Stimulated activated CD8-positive, alpha-beta memory T cell treated with anti-CD3 and anti-CD28 coated beads, Interleukin-7, amount 100 ng/mL, for 24 hours (primary cell): ENCODE results near the gene RRBP1.
"Not testable (repeated sequence)": the region's sequence is repeated elsewhere in the genome, so short reads cannot be mapped to it uniquely, and the experiment has no call there.

Experiments
- DNase-seq: peaks from one replicate; pipeline ENCODE4 v3.0.0-alpha.2; 2020; ENCODE audit warnings: low read depth

The RRBP1 gene

GRCh38 chr20:17661121-17661744, 20.8 kb downstream of the RRBP1 start:
- DNase-seq: no peak

GRCh38 chr20:17660667-17661066, 21.4 kb downstream of the RRBP1 start:
- no peak for DNase-seq

- DNase-seq: no peak
Observed at GRCh38 chr20:17659801-17660200, 22.2 kb downstream of the RRBP1 start.

GRCh38 chr20:17659344-17659743, 22.7 kb downstream of the RRBP1 start:
- DNase-seq: not testable (repeated sequence)

- no peak for DNase-seq
Observed at GRCh38 chr20:17658648-17658993, 23.4 kb downstream of the RRBP1 start.

GRCh38 chr20:17657898-17658647, 24.0 kb downstream of the RRBP1 start:
- DNase-seq: no peak

GRCh38 chr20:17657079-17657825, 24.8 kb downstream of the RRBP1 start:
- DNase-seq: no peak

- DNase-seq: no peak
Observed at GRCh38 chr20:17655865-17656479, 26.1 kb downstream of the RRBP1 start.

GRCh38 chr20:17655286-17655651, 26.8 kb downstream of the RRBP1 start:
- no peak for DNase-seq

- no peak for DNase-seq
Observed at GRCh38 chr20:17654649-17655285, 27.3 kb downstream of the RRBP1 start.

GRCh38 chr20:17653835-17654648, 28.0 kb downstream of the RRBP1 start:
- no peak for DNase-seq

GRCh38 chr20:17652411-17652810, 29.6 kb downstream of the RRBP1 start:
- no peak for DNase-seq

- no peak for DNase-seq
Observed at GRCh38 chr20:17651760-17652388, 30.2 kb downstream of the RRBP1 start.

- no peak for DNase-seq
Observed at GRCh38 chr20:17651129-17651759, 30.8 kb downstream of the RRBP1 start.

GRCh38 chr20:17650301-17651128, 31.5 kb downstream of the RRBP1 start:
- no peak for DNase-seq

- no peak for DNase-seq
Observed at GRCh38 chr20:17648791-17649730, 33.0 kb downstream of the RRBP1 start.

- no peak for DNase-seq
Observed at GRCh38 chr20:17648315-17648646, 33.8 kb downstream of the RRBP1 start.
